Ishikawa (cell line): ENCODE data around the gene KSR2.

Experiments
- CREB1 ChIP-seq: IDR thresholded peaks from 2 replicates; pipeline ENCODE4 v1.6.1; 2012; ENCODE audit warnings: low read depth
- EGR1 ChIP-seq: IDR thresholded peaks from 2 replicates; pipeline ENCODE4 v1.6.1; 2012
- EP300 ChIP-seq: IDR thresholded peaks from 2 replicates; pipeline ENCODE4 v1.6.1; 2012; ENCODE audit warnings: borderline replicate concordance
- FOXM1 ChIP-seq: IDR thresholded peaks from 2 replicates; pipeline ENCODE4 v1.6.1; 2012; ENCODE audit warnings: low read depth, borderline replicate concordance
- RAD21 ChIP-seq: IDR thresholded peaks from 2 replicates; pipeline ENCODE4 v1.6.1; 2012; ENCODE audit warnings: low read depth
- TAF1 ChIP-seq: IDR thresholded peaks from 2 replicates; pipeline ENCODE4 v1.6.1; 2012; ENCODE audit warnings: low read depth, mild to moderate bottlenecking
- TCF12 ChIP-seq: IDR thresholded peaks from 2 replicates; pipeline ENCODE4 v1.6.1; 2012; ENCODE audit warnings: low read depth
- YY1 ChIP-seq: IDR thresholded peaks from 2 replicates; pipeline ENCODE4 v1.6.1; 2012; ENCODE audit warnings: low read depth
- ZBTB7A ChIP-seq: IDR thresholded peaks from 2 replicates; pipeline ENCODE4 v1.6.1; 2012; ENCODE audit warnings: low read depth
- TF ChIP-seq, protein P1 (sequence below): IDR thresholded peaks from 2 replicates; pipeline ENCODE4 v1.6.1; 2012; ENCODE audit warnings: low read depth, mild to moderate bottlenecking
- TF ChIP-seq, protein P2 (sequence below): IDR thresholded peaks from 2 replicates; pipeline ENCODE4 v1.6.1; 2012
- TF ChIP-seq, protein P3 (sequence below): IDR thresholded peaks from 2 replicates; pipeline ENCODE4 v1.6.1; 2012

GRCh38 chr12:117803001-117803400 lies 165.8 kb downstream of the KSR2 start:
- no peak for TF ChIP-seq EGR1
- TF ChIP-seq RAD21, result no peak
- no peak for TF ChIP-seq CREB1
- no peak for TF ChIP-seq EP300
- no peak for TF ChIP-seq YY1
- TF ChIP-seq, protein P1, sequence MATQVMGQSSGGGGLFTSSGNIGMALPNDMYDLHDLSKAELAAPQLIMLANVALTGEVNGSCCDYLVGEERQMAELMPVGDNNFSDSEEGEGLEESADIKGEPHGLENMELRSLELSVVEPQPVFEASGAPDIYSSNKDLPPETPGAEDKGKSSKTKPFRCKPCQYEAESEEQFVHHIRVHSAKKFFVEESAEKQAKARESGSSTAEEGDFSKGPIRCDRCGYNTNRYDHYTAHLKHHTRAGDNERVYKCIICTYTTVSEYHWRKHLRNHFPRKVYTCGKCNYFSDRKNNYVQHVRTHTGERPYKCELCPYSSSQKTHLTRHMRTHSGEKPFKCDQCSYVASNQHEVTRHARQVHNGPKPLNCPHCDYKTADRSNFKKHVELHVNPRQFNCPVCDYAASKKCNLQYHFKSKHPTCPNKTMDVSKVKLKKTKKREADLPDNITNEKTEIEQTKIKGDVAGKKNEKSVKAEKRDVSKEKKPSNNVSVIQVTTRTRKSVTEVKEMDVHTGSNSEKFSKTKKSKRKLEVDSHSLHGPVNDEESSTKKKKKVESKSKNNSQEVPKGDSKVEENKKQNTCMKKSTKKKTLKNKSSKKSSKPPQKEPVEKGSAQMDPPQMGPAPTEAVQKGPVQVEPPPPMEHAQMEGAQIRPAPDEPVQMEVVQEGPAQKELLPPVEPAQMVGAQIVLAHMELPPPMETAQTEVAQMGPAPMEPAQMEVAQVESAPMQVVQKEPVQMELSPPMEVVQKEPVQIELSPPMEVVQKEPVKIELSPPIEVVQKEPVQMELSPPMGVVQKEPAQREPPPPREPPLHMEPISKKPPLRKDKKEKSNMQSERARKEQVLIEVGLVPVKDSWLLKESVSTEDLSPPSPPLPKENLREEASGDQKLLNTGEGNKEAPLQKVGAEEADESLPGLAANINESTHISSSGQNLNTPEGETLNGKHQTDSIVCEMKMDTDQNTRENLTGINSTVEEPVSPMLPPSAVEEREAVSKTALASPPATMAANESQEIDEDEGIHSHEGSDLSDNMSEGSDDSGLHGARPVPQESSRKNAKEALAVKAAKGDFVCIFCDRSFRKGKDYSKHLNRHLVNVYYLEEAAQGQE, result no peak
- TF ChIP-seq, protein P2, sequence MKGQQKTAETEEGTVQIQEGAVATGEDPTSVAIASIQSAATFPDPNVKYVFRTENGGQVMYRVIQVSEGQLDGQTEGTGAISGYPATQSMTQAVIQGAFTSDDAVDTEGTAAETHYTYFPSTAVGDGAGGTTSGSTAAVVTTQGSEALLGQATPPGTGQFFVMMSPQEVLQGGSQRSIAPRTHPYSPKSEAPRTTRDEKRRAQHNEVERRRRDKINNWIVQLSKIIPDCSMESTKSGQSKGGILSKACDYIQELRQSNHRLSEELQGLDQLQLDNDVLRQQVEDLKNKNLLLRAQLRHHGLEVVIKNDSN, result no peak
- TF ChIP-seq, protein P3, sequence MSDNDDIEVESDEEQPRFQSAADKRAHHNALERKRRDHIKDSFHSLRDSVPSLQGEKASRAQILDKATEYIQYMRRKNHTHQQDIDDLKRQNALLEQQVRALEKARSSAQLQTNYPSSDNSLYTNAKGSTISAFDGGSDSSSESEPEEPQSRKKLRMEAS, result no peak
- no peak for TF ChIP-seq FOXM1
- no peak for TF ChIP-seq TAF1
- TF ChIP-seq TCF12, result no peak
- no peak for TF ChIP-seq ZBTB7A
